CD8-positive, alpha-beta memory T cell (primary cell): Measurements from ENCODE around the gene GSTM3. TPM values are rescaled to one million over a fixed set of nuclear protein-coding genes. Genes with fewer than 3 reads are reported as not detected.

ENCODE experiments used
- CTCF ChIA-PET: fragments of 350-600 bp; sonication (Branson Sonifier 250); formaldehyde crosslinking; loops from one replicate; lab custom pipeline; 2021; ENCODE audit warnings: antibody characterized with exemption; lab: Charles Lee
- POLR2A ChIA-PET: fragments of 350-600 bp; sonication (Branson Sonifier 250); formaldehyde crosslinking; loops from one replicate; lab custom pipeline; 2021; ENCODE audit warnings: antibody characterized with exemption; lab: Charles Lee
- DNase-seq, 5 donors: peaks; one replicate each; pipeline versions ENCODE4 v3.0.0 to v3.0.0-alpha.2; 2020 to 2022; ENCODE audit warnings: mixed read lengths in 1 of 5
- H3K27ac ChIP-seq: one replicate; pipeline ENCODE4 v1.7.0; 2013; ENCODE audit warnings: low read depth, mild to moderate bottlenecking, low read length, moderate library complexity
- H3K27me3 ChIP-seq: 2 replicates; pipeline ENCODE4 v1.7.0; 2013; ENCODE audit warnings: low read length, mild to moderate bottlenecking; ENCODE audit not compliant: insufficient read depth, poor library complexity, severe bottlenecking
- H3K36me3 ChIP-seq: 2 replicates; pipeline ENCODE4 v1.7.0; 2013; ENCODE audit warnings: mild to moderate bottlenecking, low read length, moderate library complexity; ENCODE audit not compliant: insufficient read depth
- H3K4me1 ChIP-seq: 2 replicates; pipeline ENCODE4 v1.7.0; 2013; ENCODE audit warnings: mild to moderate bottlenecking, low read length, moderate library complexity; ENCODE audit not compliant: insufficient read depth
- H3K4me3 ChIP-seq: 2 replicates; pipeline ENCODE4 v1.7.0; 2013; ENCODE audit warnings: mild to moderate bottlenecking, low read length
- H3K9me3 ChIP-seq: 2 replicates; pipeline ENCODE4 v1.7.0; 2013; ENCODE audit warnings: mild to moderate bottlenecking, low read length
- H3K27ac Mint-ChIP-seq, 8 donors: one replicate each; pipeline ENCODE4 v1.8.0; 2020 to 2021; ENCODE audit warnings: mixed read lengths in 8 of 8, mild to moderate bottlenecking in 6 of 8, inconsistent platforms in 3 of 8, moderate library complexity in 3 of 8
- H3K27me3 Mint-ChIP-seq, 2 donors: one replicate each; pipeline ENCODE4 v1.8.0; 2020 to 2021; ENCODE audit warnings: mixed read lengths in 2 of 2, mild to moderate bottlenecking in 1 of 2, moderate library complexity in 1 of 2
- H3K36me3 Mint-ChIP-seq, 3 donors: one replicate each; pipeline ENCODE4 v1.8.0; 2020 to 2021; ENCODE audit warnings: mixed read lengths in 3 of 3, inconsistent platforms in 1 of 3, mild to moderate bottlenecking in 1 of 3
- H3K4me1 Mint-ChIP-seq, 3 donors: one replicate each; pipeline ENCODE4 v1.8.0; 2020 to 2021; ENCODE audit warnings: mixed read lengths in 3 of 3, inconsistent platforms in 1 of 3, mild to moderate bottlenecking in 1 of 3
- H3K4me3 Mint-ChIP-seq, 7 donors: one replicate each; pipeline ENCODE4 v1.8.0; 2020 to 2021; ENCODE audit warnings: mixed read lengths in 7 of 7, mild to moderate bottlenecking in 6 of 7, moderate library complexity in 4 of 7, inconsistent platforms in 2 of 7
- H3K9me3 Mint-ChIP-seq, 5 donors: one replicate each; pipeline ENCODE4 v1.8.0; 2020 to 2022; ENCODE audit warnings: mixed read lengths in 5 of 5, mild to moderate bottlenecking in 3 of 5, moderate library complexity in 2 of 5, inconsistent platforms in 1 of 5
- polyA plus RNA-seq: library from polyadenylated mRNA; unstranded; fragments of 300-500 nt; fragmentation: Illumina TruSeq; gene quantifications from one replicate; pipeline ENCODE4 v1.2.3, GENCODE V29; 2021
- total RNA-seq, 2 experiments: library from RNA; stranded (reverse); gene quantifications; one replicate each; pipeline ENCODE4 v1.2.3, GENCODE V29; 2021

GSTM3 gene
- total and polyA plus RNA-seq, 3 experiments from 2014 or later = 7.2 to 23.1 (median 7.5) TPM

DNA sequence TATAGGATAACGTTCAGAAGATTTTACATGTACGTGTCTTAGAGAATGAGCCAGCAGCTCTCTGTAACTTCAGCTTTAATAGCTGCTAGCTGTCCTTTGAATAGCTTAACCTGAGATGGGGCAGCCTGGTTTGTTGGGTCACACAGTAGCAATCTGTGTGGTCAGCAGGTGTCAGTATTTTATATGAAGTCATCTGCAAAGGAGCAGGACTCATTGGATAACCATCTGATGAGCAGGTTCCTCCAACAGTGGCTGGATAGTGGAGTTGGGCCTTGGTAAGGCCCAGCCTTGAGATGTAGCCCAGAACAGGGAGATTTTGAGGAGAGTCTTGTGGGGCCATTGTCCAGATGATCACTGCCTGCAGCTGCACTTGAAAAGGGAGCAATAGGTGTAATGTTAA, 22.3 kb downstream of the GSTM3 start:
- Histone ChIP-seq H3K27ac (no peak overlapping the region), H3K4me3 (no peak overlapping the region), H3K4me1 (no peaks in the 10 kb centered on the region), H3K36me3 (no peaks in the 10 kb centered on the region), H3K9me3 (no peaks in the 10 kb centered on the region), H3K27me3 (no peaks in the 10 kb centered on the region)
- DNase-seq = no peak
- CTCF ChIA-PET = interaction anchor here (1.8 kb wide), 1 partner anchor 265 kb away, joined by 8 read pairs; the partner anchor contains the start of gene AHCYL1
- H3K27ac Mint-ChIP-seq = no peak overlapping the region
- H3K36me3 Mint-ChIP-seq = peaks cover 0 to 2% (median 0%) of the 10 kb centered on the region in 3 donors
- no peaks in the 10 kb centered on the region for H3K9me3 Mint-ChIP-seq
- peaks cover 6 to 32% of the 10 kb centered on the region in 2 donors for H3K27me3 Mint-ChIP-seq
- no peak overlapping the region for H3K4me3 Mint-ChIP-seq
- H3K4me1 Mint-ChIP-seq = no peaks in the 10 kb centered on the region
- POLR2A ChIA-PET = no interaction called here

GRCh38 chr1:109717729-109718128, 23.1 kb downstream of the GSTM3 start:
- ChIA-PET CTCF (interaction anchor here (1.8 kb wide), 1 partner anchor 266 kb away, joined by 8 read pairs; the partner anchor contains the start of gene AHCYL1), POLR2A (no interaction called here)
- Histone ChIP-seq H3K4me3 (no peak overlapping the region), H3K9me3 (no peaks in the 10 kb centered on the region), H3K27ac (no peak overlapping the region), H3K4me1 (no peaks in the 10 kb centered on the region), H3K36me3 (no peaks in the 10 kb centered on the region), H3K27me3 (no peaks in the 10 kb centered on the region)
- H3K4me1 Mint-ChIP-seq = no peaks in the 10 kb centered on the region
- peak overlapping the region in 1 of 8 donors; percentile 10 for H3K27ac Mint-ChIP-seq
- H3K9me3 Mint-ChIP-seq = no peaks in the 10 kb centered on the region
- H3K36me3 Mint-ChIP-seq = peaks cover 0 to 2% (median 0%) of the 10 kb centered on the region in 3 donors
- H3K4me3 Mint-ChIP-seq = no peak overlapping the region
- no peak for DNase-seq
- peaks cover 6 to 34% of the 10 kb centered on the region in 2 donors for H3K27me3 Mint-ChIP-seq

- ChIA-PET POLR2A (no interaction called here), CTCF (no interaction called here)
- Histone ChIP-seq H3K36me3 (no peaks in the 10 kb centered on the region), H3K27me3 (no peaks in the 10 kb centered on the region), H3K9me3 (no peaks in the 10 kb centered on the region), H3K4me3 (no peak overlapping the region), H3K4me1 (no peaks in the 10 kb centered on the region), H3K27ac (no peak overlapping the region)
- no peak overlapping the region for H3K4me3 Mint-ChIP-seq
- H3K36me3 Mint-ChIP-seq = peaks cover 0 to 2% (median 0%) of the 10 kb centered on the region in 3 donors
- H3K4me1 Mint-ChIP-seq = no peaks in the 10 kb centered on the region
- no peaks in the 10 kb centered on the region for H3K9me3 Mint-ChIP-seq
- H3K27me3 Mint-ChIP-seq = peaks cover 6 to 30% of the 10 kb centered on the region in 2 donors
- no peak for DNase-seq
- no peak overlapping the region for H3K27ac Mint-ChIP-seq
Observed at GRCh38 chr1:109716570-109717090, 24.2 kb downstream of the GSTM3 start.

GRCh38 chr1:109716121-109716520, 24.7 kb downstream of the GSTM3 start:
- Histone ChIP-seq H3K4me1 (no peaks in the 10 kb centered on the region), H3K4me3 (no peak overlapping the region), H3K27ac (no peak overlapping the region), H3K27me3 (no peaks in the 10 kb centered on the region), H3K36me3 (no peaks in the 10 kb centered on the region), H3K9me3 (no peaks in the 10 kb centered on the region)
- no peaks in the 10 kb centered on the region for H3K4me1 Mint-ChIP-seq
- no peak for DNase-seq
- H3K9me3 Mint-ChIP-seq = no peaks in the 10 kb centered on the region
- H3K36me3 Mint-ChIP-seq = peaks cover 0 to 2% (median 0%) of the 10 kb centered on the region in 3 donors
- H3K27me3 Mint-ChIP-seq = peaks cover 6 to 30% of the 10 kb centered on the region in 2 donors
- ChIA-PET CTCF (no interaction called here), POLR2A (no interaction called here)
- H3K4me3 Mint-ChIP-seq = no peak overlapping the region
- no peak overlapping the region for H3K27ac Mint-ChIP-seq

- no peak overlapping the region for H3K4me3 ChIP-seq
- Mint-ChIP-seq H3K4me3 (no peak overlapping the region), H3K4me1 (no peaks in the 10 kb centered on the region), H3K9me3 (peaks cover 0 to 5% (median 0%) of the 10 kb centered on the region in 5 donors), H3K27me3 (peaks cover 7 to 30% of the 10 kb centered on the region in 2 donors), H3K36me3 (peaks cover 0 to 2% (median 0%) of the 10 kb centered on the region in 3 donors), H3K27ac (no peak overlapping the region)
- CTCF ChIA-PET = no interaction called here
- H3K9me3 ChIP-seq = no peaks in the 10 kb centered on the region
- no peak for DNase-seq
- no peaks in the 10 kb centered on the region for H3K27me3 ChIP-seq
- no peaks in the 10 kb centered on the region for H3K4me1 ChIP-seq
- H3K27ac ChIP-seq = no peak overlapping the region
- H3K36me3 ChIP-seq = no peaks in the 10 kb centered on the region
- POLR2A ChIA-PET = no interaction called here
Observed at GRCh38 chr1:109714661-109715372, 26.0 kb downstream of the GSTM3 start.

DNA sequence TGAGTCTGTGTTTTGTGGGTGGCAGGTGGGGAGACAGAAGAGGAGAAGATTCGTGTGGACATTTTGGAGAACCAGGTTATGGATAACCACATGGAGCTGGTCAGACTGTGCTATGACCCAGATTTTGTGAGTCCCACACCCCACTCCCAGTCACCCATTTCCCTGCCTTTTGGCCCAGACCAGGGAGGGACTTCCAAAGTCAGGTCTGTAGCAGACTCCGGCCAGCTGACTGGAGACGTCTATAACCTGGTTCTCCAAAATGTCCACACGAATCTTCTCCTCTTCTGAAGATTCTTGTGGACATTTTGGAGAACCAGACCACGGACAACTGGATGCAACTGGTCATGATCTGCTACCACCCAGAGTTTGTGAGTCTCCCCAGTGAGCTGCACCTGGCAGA, 27.2 kb downstream of the GSTM3 start:
- POLR2A ChIA-PET = no interaction called here
- Histone ChIP-seq H3K27me3 (no peaks in the 10 kb centered on the region), H3K27ac (no peak overlapping the region), H3K4me3 (no peak overlapping the region), H3K9me3 (no peaks in the 10 kb centered on the region), H3K36me3 (no peaks in the 10 kb centered on the region), H3K4me1 (no peaks in the 10 kb centered on the region)
- no peak for DNase-seq
- H3K4me1 Mint-ChIP-seq = no peaks in the 10 kb centered on the region
- no peak overlapping the region for H3K27ac Mint-ChIP-seq
- CTCF ChIA-PET = no interaction called here
- peaks cover 8 to 15% (median 10%) of the 10 kb centered on the region in 5 donors for H3K9me3 Mint-ChIP-seq
- H3K4me3 Mint-ChIP-seq = no peak overlapping the region
- H3K27me3 Mint-ChIP-seq = peaks cover 7 to 30% of the 10 kb centered on the region in 2 donors
- peaks cover 0 to 9% (median 0%) of the 10 kb centered on the region in 3 donors for H3K36me3 Mint-ChIP-seq

GRCh38 chr1:109712321-109712864, 28.4 kb downstream of the GSTM3 start:
- no peak overlapping the region for H3K4me3 ChIP-seq
- POLR2A ChIA-PET = interaction anchor here (0.6 kb wide), 1 partner anchor 551 kb away, joined by 6 read pairs; no protein-coding TSS in a partner anchor

More at GRCh38 chr1:109712321-109712864, 28.4 kb downstream of the GSTM3 start:
- CTCF ChIA-PET = interaction anchor here (1.0 kb wide), 1 partner anchor 72 kb away, joined by 3 read pairs; no protein-coding TSS in a partner anchor
- Histone ChIP-seq H3K4me1 (no peaks in the 10 kb centered on the region), H3K27ac (no peak overlapping the region), H3K36me3 (no peaks in the 10 kb centered on the region), H3K27me3 (no peaks in the 10 kb centered on the region), H3K9me3 (no peaks in the 10 kb centered on the region)
- peaks cover 13 to 23% (median 16%) of the 10 kb centered on the region in 5 donors for H3K9me3 Mint-ChIP-seq
- H3K27ac Mint-ChIP-seq = no peak overlapping the region
- peaks cover 7 to 31% of the 10 kb centered on the region in 2 donors for H3K27me3 Mint-ChIP-seq
- no peak for DNase-seq
- peaks cover 0 to 12% (median 4%) of the 10 kb centered on the region in 3 donors for H3K36me3 Mint-ChIP-seq
- no peaks in the 10 kb centered on the region for H3K4me1 Mint-ChIP-seq
- H3K4me3 Mint-ChIP-seq = no peak overlapping the region
